ENCODE data around the gene PPM1K.

GRCh38 chr4:88296413-88297211, 12.3 kb upstream of the PPM1K start:
- no peak for TF ChIP-seq POLR2AphosphoS5 (IDR thresholded peaks at IDR 0.05; ENCODE audit: low read depth, low read length)
- TF ChIP-seq POLR2A (IDR thresholded peaks at IDR 0.05; ENCODE audit: low read depth, low read length), result no peak
- no peak for TF ChIP-seq TAF1 (IDR thresholded peaks at IDR 0.05; ENCODE audit: borderline replicate concordance, low read depth, low read length)
